Panc1 (cell line): ENCODE measurements around the gene LTB4R2. TPM values are rescaled to one million over a fixed set of nuclear protein-coding genes. Genes with fewer than 3 reads are reported as not detected.

ENCODE experiments used
- ATAC-seq: fragments of 200-7000 bp; cut with Tn5 transposase; 2 replicates; pipeline ENCODE4 v1.9.1; 2020; ENCODE audit warnings: mild to moderate bottlenecking, moderate library complexity
- BruUV-seq: library from RNA; stranded (reverse); fragments of 400-500 nt; replicated peaks from 2 replicates; lab custom pipeline; 2021; lab: Mats Ljungman, UMichigan
- CTCF ChIA-PET: fragments of 300-600 bp; sonication (Branson Sonifier 250); formaldehyde crosslinking; loops from one replicate; lab custom pipeline; 2022; ENCODE audit warnings: antibody characterized with exemption; lab: Charles Lee
- POLR2A ChIA-PET: fragments of 300-600 bp; sonication (Branson Sonifier 250); formaldehyde crosslinking; loops from one replicate; lab custom pipeline; 2022; ENCODE audit warnings: antibody characterized with exemption; lab: Charles Lee
- DNase-seq: peaks from one replicate; pipeline ENCODE4 v3.0.0-alpha.2; 2010; ENCODE audit warnings: low read depth, low spot score
- H3K27ac ChIP-seq: 2 replicates; pipeline ENCODE4 v1.5.1; 2011; ENCODE audit warnings: mild to moderate bottlenecking, low read length, inconsistent platforms
- H3K27me3 ChIP-seq: fragments of 200-500 bp; sonication (Bioruptor generic); 2 replicates; pipeline ENCODE4 v1.6.0; 2014; ENCODE audit warnings: low read length, inconsistent platforms; ENCODE audit not compliant: control insufficient read depth, insufficient read depth
- H3K36me3 ChIP-seq: fragments of 200-500 bp; sonication (Bioruptor generic); 2 replicates; pipeline ENCODE4 v1.5.1; 2014; ENCODE audit warnings: inconsistent platforms, mild to moderate bottlenecking, low read length, moderate library complexity; ENCODE audit not compliant: control insufficient read depth, insufficient read depth
- H3K4me1 ChIP-seq: 2 replicates; pipeline ENCODE4 v1.5.1; 2011; ENCODE audit warnings: inconsistent platforms, mild to moderate bottlenecking, low read length, moderate library complexity; ENCODE audit not compliant: control insufficient read depth, insufficient read depth
- H3K4me3 ChIP-seq, 2 experiments: 2 replicates each; pipeline ENCODE4 v1.5.1; 2011 to 2012; ENCODE audit warnings: low read depth in 2 of 2, low read length in 2 of 2, mild to moderate bottlenecking in 2 of 2, inconsistent platforms in 1 of 2, moderate library complexity in 1 of 2
- H3K9me3 ChIP-seq: fragments of 200-500 bp; sonication (Bioruptor generic); 2 replicates; pipeline ENCODE4 v1.5.1; 2014; ENCODE audit warnings: low read depth, mild to moderate bottlenecking, inconsistent platforms, low read length, moderate library complexity; ENCODE audit not compliant: control insufficient read depth, insufficient read depth
- POLR2AphosphoS5 ChIP-seq: IDR thresholded peaks from 2 replicates; pipeline ENCODE4 v1.6.1; 2012; ENCODE audit warnings: mild to moderate bottlenecking, low read depth, low read length, moderate library complexity
- REST ChIP-seq, 2 experiments: IDR thresholded peaks; 2 replicates each; pipeline ENCODE4 v1.6.1; 2011 to 2012; ENCODE audit warnings: low read depth in 2 of 2, control low read depth in 1 of 2, low read length in 1 of 2, mild to moderate bottlenecking in 1 of 2, moderate library complexity in 1 of 2; ENCODE audit not compliant: insufficient read depth in 1 of 2
- SIN3A ChIP-seq: IDR thresholded peaks from 2 replicates; pipeline ENCODE4 v1.6.1; 2012; ENCODE audit warnings: low read depth, mild to moderate bottlenecking, low read length, moderate library complexity, borderline replicate concordance; ENCODE audit not compliant: insufficient read depth
- TCF7L2 ChIP-seq: IDR thresholded peaks from 2 replicates; pipeline ENCODE4 v1.6.1; 2011; ENCODE audit warnings: mild to moderate bottlenecking, low read depth, low read length, inconsistent platforms
- in situ Hi-C: cut with HindIII; loops from 2 replicates; pipeline ENCODE4 v1.10.0; 2016; ENCODE audit warnings: low sequenced_read_pairs, low pct_unique_long_range_greater_than_20kb
- intact Hi-C: fragments of 100-400 bp; cut with micrococcal nuclease; formaldehyde crosslinking; loops from one replicate; pipeline ENCODE4 v1.10.0; 2022; ENCODE audit not compliant: unreplicated experiment
- total RNA-seq: library from RNA; stranded (reverse); gene quantifications from one replicate; pipeline ENCODE4 v1.2.1, GENCODE V29; 2021; ENCODE audit not compliant: unreplicated experiment
- TF ChIP-seq, protein P1 (sequence below): fragments of 450-650 bp; IDR thresholded peaks from 2 replicates; pipeline ENCODE4 v1.5.1; 2017; ENCODE audit warnings: mild to moderate bottlenecking

The LTB4R2 gene
- total RNA-seq, 1 experiment from 2014 or later, result 6.9 TPM

DNA sequence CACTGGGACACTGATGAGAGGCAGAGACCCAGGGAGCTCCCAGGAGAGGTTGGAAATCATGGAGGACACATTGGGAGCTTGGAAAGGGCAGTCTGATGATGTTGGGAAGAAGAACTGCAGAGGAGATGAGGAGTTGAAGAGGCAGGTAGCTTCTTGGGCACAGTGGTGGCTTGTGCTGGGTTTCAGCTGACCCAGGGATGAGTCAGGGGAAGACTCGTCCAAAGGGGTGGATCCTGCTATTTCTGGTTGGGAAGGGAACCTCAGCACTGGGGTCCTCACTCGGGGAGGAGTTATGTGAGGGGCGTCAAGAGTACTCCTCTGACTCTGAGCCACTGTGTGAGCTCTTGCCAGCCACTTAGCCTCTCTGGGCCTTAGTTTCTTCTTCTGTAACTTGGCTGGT is 13.4 kb downstream of the LTB4R2 start:
- intact Hi-C loops, result no loop called here
- Histone ChIP-seq H3K27me3 (no peaks in the 10 kb centered on the region), H3K4me3 (no peak overlapping the region), H3K9me3 (no peaks in the 10 kb centered on the region), H3K27ac (no peak overlapping the region), H3K4me1 (no peaks in the 10 kb centered on the region), H3K36me3 (no peaks in the 10 kb centered on the region)
- BruUV-seq, result no TSS peak
- in situ Hi-C loops, result no loop called here
- ATAC-seq (no peak), DNase-seq (no peak)
- ChIA-PET CTCF (interaction anchor here (0.5 kb wide), 1 partner anchor 82 kb away, joined by 3 read pairs; no protein-coding TSS in a partner anchor), POLR2A (no interaction called here)
- no peak for TF ChIP-seq SIN3A

GRCh38 chr14:24324024-24324423 is 14.1 kb downstream of the LTB4R2 start:
- H3K27me3 ChIP-seq, result no peaks in the 10 kb centered on the region
- no peak; the same call in 1 of the 2 replicates for ATAC-seq
- no peak for DNase-seq
- no peaks in the 10 kb centered on the region for H3K9me3 ChIP-seq
- no TSS peak for BruUV-seq
- H3K4me1 ChIP-seq, result no peaks in the 10 kb centered on the region
- ChIA-PET CTCF (interaction anchor here (0.6 kb wide), 1 partner anchor 102 kb away, joined by 3 read pairs; no protein-coding TSS in a partner anchor), POLR2A (interaction anchor here (0.6 kb wide), 1 partner anchor 230 kb away, joined by 7 read pairs; no protein-coding TSS in a partner anchor)
- H3K36me3 ChIP-seq, result no peaks in the 10 kb centered on the region
- H3K27ac ChIP-seq, result no peak overlapping the region
- H3K4me3 ChIP-seq, result no peak overlapping the region
- in situ Hi-C loops, result no loop called here
- intact Hi-C loops, result no loop called here
- TF ChIP-seq TCF7L2, result no peak
- TF ChIP-seq REST (IDR thresholded peaks at IDR 0.05; ENCODE audit: insufficient read depth in 1 of 2, low read depth in 2 of 2, low read length in 1 of 2), result no peak
- TF ChIP-seq, protein P1, sequence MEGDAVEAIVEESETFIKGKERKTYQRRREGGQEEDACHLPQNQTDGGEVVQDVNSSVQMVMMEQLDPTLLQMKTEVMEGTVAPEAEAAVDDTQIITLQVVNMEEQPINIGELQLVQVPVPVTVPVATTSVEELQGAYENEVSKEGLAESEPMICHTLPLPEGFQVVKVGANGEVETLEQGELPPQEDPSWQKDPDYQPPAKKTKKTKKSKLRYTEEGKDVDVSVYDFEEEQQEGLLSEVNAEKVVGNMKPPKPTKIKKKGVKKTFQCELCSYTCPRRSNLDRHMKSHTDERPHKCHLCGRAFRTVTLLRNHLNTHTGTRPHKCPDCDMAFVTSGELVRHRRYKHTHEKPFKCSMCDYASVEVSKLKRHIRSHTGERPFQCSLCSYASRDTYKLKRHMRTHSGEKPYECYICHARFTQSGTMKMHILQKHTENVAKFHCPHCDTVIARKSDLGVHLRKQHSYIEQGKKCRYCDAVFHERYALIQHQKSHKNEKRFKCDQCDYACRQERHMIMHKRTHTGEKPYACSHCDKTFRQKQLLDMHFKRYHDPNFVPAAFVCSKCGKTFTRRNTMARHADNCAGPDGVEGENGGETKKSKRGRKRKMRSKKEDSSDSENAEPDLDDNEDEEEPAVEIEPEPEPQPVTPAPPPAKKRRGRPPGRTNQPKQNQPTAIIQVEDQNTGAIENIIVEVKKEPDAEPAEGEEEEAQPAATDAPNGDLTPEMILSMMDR, result no peak
- no peak for TF ChIP-seq SIN3A
- TF ChIP-seq POLR2AphosphoS5, result no peak

DNA sequence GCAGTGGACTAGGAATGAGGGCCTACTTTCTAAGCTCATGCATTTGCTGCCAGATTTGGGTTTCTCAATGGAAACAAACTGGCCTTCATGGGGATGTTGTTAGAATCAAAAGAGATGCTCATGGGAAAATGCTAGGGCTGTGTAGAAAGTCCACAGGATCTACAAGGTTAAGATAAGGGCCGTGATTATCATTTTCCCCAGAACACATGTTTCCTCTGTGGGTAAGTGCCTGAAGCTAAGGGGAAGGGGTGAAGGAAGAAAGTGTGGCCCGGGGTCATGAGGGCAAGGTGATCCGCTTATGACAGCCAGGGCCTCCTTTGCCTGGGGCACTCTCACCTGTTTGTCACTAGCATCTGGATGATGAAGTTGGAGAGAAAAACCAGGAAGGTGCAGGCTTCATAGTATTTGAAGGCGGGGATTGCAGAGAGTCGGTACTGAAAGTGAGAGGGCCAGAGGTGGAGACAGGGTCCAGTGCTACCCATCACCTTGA is 15.1 kb downstream of the LTB4R2 start:
- no peak for DNase-seq
- TF ChIP-seq REST (IDR thresholded peaks at IDR 0.05; ENCODE audit: insufficient read depth in 1 of 2, low read depth in 2 of 2, low read length in 1 of 2) (no peak), SIN3A (no peak), POLR2AphosphoS5 (no peak), TCF7L2 (no peak)
- TF ChIP-seq, protein P1, result no peak
- BruUV-seq, result no TSS peak
- no peaks in the 10 kb centered on the region for H3K36me3 ChIP-seq
- POLR2A ChIA-PET, result interaction anchor here (0.6 kb wide), 1 partner anchor 119 kb away, joined by 6 read pairs; no protein-coding TSS in a partner anchor
- intact Hi-C loops, result no loop called here
- H3K4me1 ChIP-seq, result no peaks in the 10 kb centered on the region
- no peak overlapping the region for H3K27ac ChIP-seq
- H3K4me3 ChIP-seq, result no peak overlapping the region
- in situ Hi-C loops, result no loop called here
- H3K27me3 ChIP-seq, result no peaks in the 10 kb centered on the region
- H3K9me3 ChIP-seq, result no peaks in the 10 kb centered on the region
- ATAC-seq, result no peak
- CTCF ChIA-PET, result no interaction called here
